Fibroblast of skin of abdomen (primary cell): ENCODE data around the gene ALG1.
"Not testable (repeated sequence)": the region's sequence is repeated elsewhere in the genome, so short reads cannot be mapped to it uniquely, and the experiment has no call there.

Experiments used
- DNase-seq: peaks from one replicate; pipeline ENCODE4 v3.0.0-alpha.2; 2013

The ALG1 gene

DNA sequence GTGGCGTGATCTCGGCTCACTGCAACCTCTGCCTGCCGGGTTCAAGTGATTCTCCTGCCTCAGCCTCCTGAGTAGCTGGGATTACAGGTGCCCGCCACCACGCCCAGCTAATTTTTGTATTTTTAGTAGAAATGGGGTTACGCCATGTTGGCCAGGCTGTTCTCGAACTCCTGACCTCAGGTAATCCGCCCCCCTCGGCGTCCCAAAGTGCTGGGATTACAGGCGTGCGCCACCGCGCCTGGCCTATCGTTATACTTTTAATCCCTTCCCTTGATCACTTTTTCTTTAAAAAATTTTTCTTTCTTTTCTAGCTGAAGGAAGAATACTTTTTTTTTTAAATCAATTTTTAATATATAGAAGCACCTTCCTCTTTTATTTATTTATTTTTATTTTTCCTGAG, 2.1 kb downstream of the ALG1 start:
- DNase-seq, result not testable (repeated sequence)

DNA sequence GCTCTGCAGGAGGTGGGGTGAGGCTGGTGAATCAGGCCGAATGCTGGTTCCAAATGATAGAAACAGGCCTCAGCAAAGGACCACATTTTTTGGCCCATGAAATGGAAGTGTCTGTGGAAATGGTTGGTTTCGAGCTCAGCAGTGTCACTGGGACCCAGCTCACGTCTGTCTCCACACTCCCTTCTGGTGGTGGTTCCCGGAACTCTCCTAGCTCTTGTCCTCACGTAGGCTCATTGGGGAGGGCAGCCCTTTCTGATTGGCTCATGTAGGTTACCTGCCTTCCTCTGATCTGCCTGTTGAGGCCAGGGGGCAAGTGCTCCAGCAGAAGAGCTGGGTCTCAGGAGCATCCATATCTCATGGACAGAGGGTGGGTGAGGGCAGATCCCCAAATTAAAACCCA, 4.0 kb downstream of the ALG1 start:
- no peak for DNase-seq

GRCh38 chr16:5077304-5077703, 5.7 kb downstream of the ALG1 start:
- no peak for DNase-seq

DNA sequence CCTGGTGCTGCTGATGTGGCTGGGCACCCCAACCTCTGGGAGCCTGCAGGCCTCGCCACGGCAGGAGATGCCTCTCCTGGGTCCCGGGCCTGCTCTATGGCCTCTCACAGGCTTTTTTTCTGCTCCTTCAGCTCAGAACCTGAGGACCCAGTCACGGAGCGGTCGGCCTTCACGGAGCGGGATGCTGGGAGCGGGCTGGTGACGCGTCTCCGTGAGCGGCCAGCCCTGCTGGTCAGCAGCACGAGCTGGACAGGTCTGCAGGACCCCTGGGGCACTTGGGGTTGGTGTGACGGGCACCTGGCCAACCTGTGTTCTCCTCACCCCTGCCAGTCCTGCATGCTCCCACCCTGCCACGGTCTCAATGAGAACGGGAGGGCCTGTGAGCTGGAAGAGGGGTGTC, 7.0 kb downstream of the ALG1 start:
- no peak for DNase-seq

DNA sequence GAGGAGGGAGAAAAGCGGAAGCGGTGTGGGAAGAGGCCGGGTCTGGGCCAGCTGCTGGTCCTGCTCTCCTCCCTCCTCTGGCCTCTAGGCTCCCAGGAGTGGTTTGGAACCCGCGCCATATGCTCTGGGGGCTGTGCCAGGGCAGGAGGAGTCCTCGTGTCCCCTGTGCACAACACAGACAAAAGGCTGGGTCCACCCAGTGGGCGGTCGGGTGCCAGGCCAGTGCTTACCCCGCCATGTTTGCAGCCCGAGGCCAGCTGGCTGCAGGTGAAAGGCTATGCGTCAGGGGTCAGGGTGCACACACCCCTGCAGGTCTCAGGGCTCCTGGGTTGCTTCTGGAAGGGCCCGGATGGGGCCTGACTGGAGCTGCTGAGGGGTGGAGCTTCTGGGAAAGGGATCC, 8.8 kb downstream of the ALG1 start:
- not testable (repeated sequence) for DNase-seq

GRCh38 chr16:5080996-5081395, 9.4 kb downstream of the ALG1 start:
- DNase-seq, result not testable (repeated sequence)

- DNase-seq, result not testable (repeated sequence)
These were observed 12.0 kb downstream of the ALG1 start for GRCh38 chr16:5083646-5084045.

GRCh38 chr16:5084099-5084731, 12.6 kb downstream of the ALG1 start:
- not testable (repeated sequence) for DNase-seq

GRCh38 chr16:5084802-5085201, 13.2 kb downstream of the ALG1 start:
- DNase-seq, result peak; percentile 26

DNA sequence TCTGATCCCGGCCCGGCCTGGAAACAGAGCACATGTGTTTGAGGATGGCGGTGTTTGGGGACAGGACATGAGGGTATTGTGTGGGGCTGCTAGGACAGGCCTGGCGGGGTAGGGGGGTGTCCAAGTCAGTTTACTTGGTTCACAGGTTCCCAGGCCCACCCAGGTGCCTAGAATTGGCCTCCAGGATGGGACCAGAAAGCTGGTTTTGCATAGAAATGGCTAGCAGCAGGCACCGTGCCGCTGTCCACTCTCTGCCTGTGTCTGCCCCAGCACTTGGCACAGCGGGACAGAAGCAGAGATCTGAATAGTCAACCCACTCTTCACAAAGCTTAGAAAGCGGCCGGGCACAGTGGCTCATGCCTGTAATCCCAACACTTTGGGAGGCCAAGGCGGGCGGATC, 14.1 kb downstream of the ALG1 start:
- DNase-seq, result not testable (repeated sequence)

- not testable (repeated sequence) for DNase-seq
These were observed 16.6 kb downstream of the ALG1 start for GRCh38 chr16:5088086-5088790.

DNA sequence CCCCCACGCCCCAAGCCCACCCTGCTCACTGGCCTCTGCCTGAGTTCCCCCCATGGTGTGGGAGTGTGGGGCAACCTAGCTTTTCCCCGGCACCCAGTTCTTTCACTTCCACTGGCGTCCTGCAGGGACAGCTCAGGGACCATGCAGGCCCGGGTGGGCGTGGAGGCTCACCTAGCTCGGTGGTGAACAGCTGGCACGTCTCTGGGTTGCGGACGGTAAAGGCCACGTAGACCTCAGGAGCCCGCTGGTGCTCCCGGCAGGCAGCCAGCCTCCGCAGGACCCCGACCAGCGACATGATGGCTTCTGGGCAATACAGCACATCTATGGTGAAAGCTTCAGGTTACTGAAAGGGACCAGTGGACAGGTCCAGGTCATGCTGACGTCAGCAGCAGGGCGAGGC, 17.3 kb downstream of the ALG1 start:
- DNase-seq, result not testable (repeated sequence)

DNA sequence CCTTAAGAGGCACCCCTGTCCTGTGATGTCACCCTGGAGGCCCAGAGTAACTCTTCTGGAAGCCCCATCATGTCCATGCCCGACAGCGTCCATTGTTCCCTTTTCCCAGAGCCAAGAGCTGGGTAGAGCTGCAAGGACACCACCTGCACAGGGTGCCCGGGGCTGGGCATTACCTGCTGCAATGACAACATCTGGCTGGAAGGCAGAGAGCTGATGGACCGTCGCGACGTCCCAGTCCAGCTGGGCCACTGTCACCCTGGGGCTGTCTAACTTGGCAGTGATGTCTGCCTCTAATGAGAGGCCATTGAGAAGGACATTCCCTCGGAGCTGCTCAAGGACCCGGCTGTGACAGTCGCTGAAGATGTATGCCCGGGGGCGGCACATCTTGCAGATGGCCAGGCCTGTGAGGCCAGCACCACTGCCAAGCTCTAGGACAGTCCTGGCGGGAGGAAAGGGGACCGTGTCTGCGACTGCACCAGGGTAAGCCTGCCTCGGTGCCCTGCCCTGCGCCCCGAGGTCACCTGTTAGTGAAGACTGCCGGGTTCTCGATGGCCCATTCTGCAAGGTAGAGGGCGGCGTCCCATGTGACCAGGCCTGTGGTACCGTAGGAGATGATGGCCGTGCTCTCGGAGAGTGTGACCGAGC, 18.4 kb downstream of the ALG1 start:
- not testable (repeated sequence) for DNase-seq

GRCh38 chr16:5090592-5090991, 18.9 kb downstream of the ALG1 start:
- not testable (repeated sequence) for DNase-seq

- DNase-seq, result not testable (repeated sequence)
These were observed 21.4 kb downstream of the ALG1 start for GRCh38 chr16:5093081-5093480.

GRCh38 chr16:5093746-5094145, 22.1 kb downstream of the ALG1 start:
- DNase-seq, result not testable (repeated sequence)

GRCh38 chr16:5095145-5095830, 23.6 kb downstream of the ALG1 start:
- DNase-seq, result not testable (repeated sequence)

GRCh38 chr16:5096437-5097060, 24.9 kb downstream of the ALG1 start:
- not testable (repeated sequence) for DNase-seq

- DNase-seq, result peak; percentile 34
These were observed 25.4 kb downstream of the ALG1 start for GRCh38 chr16:5097061-5097469.

DNA sequence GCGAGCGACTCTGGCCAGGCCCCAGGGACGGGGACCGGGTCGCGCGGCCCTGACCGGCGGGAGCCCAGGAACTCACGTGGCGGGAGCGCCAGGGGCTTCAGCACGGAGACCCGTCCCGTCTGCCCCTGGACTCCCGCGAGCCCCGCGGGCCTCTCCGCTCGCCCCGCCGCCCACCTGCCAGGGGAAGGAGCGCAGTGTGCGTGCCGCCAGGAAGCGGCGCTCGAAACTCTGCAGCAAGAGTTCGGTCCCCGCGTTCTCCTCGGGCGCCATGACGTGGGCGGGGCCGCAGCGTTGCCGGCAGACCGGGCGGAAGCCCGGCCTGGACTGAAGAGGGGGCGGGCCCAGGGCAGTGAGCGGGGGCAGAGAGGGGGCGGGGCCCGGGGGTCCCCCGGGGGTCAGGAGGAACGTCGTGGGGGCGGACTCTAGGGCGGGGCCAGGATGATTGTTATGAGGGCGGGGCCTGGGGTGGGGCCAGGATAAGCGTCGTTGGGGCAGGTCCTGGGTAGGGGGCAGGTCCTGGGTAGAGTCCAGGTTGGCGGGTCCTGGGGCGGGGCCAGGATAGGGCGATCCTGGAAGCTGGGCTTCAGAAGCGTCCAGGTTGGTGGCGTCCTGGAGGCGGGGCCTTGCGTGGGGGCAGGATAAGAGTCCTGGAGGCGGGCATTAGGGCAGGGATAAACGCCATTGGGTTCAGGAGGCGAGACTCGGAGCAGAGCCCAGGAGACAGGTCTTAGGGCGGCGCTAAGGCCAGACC, 26.0 kb downstream of the ALG1 start, which contains the start of gene EEF2KMT:
TSS of gene EEF2KMT (minus strand) at position 326 of the 751 bp plus-strand sequence. CDS start at position 270, 56 bp downstream.
- peak; percentile 100 for DNase-seq
